HL-60 (cell line): ENCODE data around the gene RALGPS2.

ENCODE experiments used
- GABPA ChIP-seq: IDR thresholded peaks from 2 replicates; pipeline ENCODE4 v1.6.1; 2012; ENCODE audit warnings: low read depth
- POLR2AphosphoS5 ChIP-seq: IDR thresholded peaks from 2 replicates; pipeline ENCODE4 v1.6.1; 2012; ENCODE audit warnings: low read depth

DNA sequence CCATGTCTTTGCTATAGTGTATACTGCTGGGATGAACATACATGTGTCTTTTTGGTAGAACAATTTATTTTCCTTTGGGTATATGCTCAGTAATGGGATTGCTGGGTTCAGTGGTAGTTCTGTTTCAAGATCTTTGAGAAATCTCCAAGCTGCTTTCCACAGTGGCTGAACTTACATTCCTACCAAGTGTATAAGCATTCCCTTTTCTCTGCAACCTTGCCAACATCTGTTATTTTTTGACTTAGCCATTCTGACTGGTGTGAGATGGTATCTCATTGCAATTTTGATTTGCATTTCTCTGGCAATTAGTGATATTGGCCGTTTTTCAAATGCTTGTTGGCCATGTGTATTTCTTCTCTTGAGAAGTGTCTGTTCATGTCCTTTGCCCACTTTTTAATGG, 183.3 kb downstream of the RALGPS2 start:
- no peak for TF ChIP-seq POLR2AphosphoS5
- no peak for TF ChIP-seq GABPA
